ENCODE data around the gene CYLD.

The CYLD gene

GRCh38 chr16:50826797-50827316 is 85.0 kb downstream of the CYLD start:
- no peak for TF ChIP-seq JUND (IDR thresholded peaks at IDR 0.05; ENCODE audit: low read depth)
- in situ Hi-C loops (cut with HindIII; ENCODE audit: low pct_unique_long_range_greater_than_20kb, low sequenced_read_pairs) = no loop called here
- DNase-seq (ENCODE audit: low read depth in 1 of 2, low spot score in 1 of 2) = no peak

- in situ Hi-C loops (cut with HindIII; ENCODE audit: low pct_unique_long_range_greater_than_20kb, low sequenced_read_pairs) = no loop called here
- no peak for DNase-seq (ENCODE audit: low read depth in 1 of 2, low spot score in 1 of 2)
- TF ChIP-seq JUND (IDR thresholded peaks at IDR 0.05; ENCODE audit: low read depth) = no peak
Observed at GRCh38 chr16:50828164-50828702, 86.3 kb downstream of the CYLD start.

GRCh38 chr16:50830698-50831097 is 88.8 kb downstream of the CYLD start:
- DNase-seq (ENCODE audit: low read depth in 1 of 2, low spot score in 1 of 2) = no peak
- TF ChIP-seq JUND (IDR thresholded peaks at IDR 0.05; ENCODE audit: low read depth) = no peak
- in situ Hi-C loops (cut with HindIII; ENCODE audit: low pct_unique_long_range_greater_than_20kb, low sequenced_read_pairs) = no loop called here

GRCh38 chr16:50831751-50832150 is 89.9 kb downstream of the CYLD start:
- in situ Hi-C loops (cut with HindIII; ENCODE audit: low pct_unique_long_range_greater_than_20kb, low sequenced_read_pairs) = no loop called here

GRCh38 chr16:50833929-50834328 is 92.0 kb downstream of the CYLD start:
- in situ Hi-C loops (cut with HindIII; ENCODE audit: low pct_unique_long_range_greater_than_20kb, low sequenced_read_pairs) = no loop called here
- DNase-seq (ENCODE audit: low read depth in 1 of 2, low spot score in 1 of 2) = no peak
- no peak for TF ChIP-seq JUND (IDR thresholded peaks at IDR 0.05; ENCODE audit: low read depth)

More at GRCh38 chr16:50831751-50832150, 89.9 kb downstream of the CYLD start:
- TF ChIP-seq JUND (IDR thresholded peaks at IDR 0.05; ENCODE audit: low read depth) = no peak
- DNase-seq (ENCODE audit: low read depth in 1 of 2, low spot score in 1 of 2) = no peak

GRCh38 chr16:50834701-50835100 is 92.8 kb downstream of the CYLD start:
- TF ChIP-seq JUND (IDR thresholded peaks at IDR 0.05; ENCODE audit: low read depth) = no peak
- DNase-seq (ENCODE audit: low read depth in 1 of 2, low spot score in 1 of 2) = no peak
- in situ Hi-C loops (cut with HindIII; ENCODE audit: low pct_unique_long_range_greater_than_20kb, low sequenced_read_pairs) = no loop called here

- TF ChIP-seq JUND (IDR thresholded peaks at IDR 0.05; ENCODE audit: low read depth) = no peak
- in situ Hi-C loops (cut with HindIII; ENCODE audit: low pct_unique_long_range_greater_than_20kb, low sequenced_read_pairs) = no loop called here
- DNase-seq (ENCODE audit: low read depth in 1 of 2, low spot score in 1 of 2) = no peak
Observed at GRCh38 chr16:50835358-50836060, 93.6 kb downstream of the CYLD start.

- in situ Hi-C loops (cut with HindIII; ENCODE audit: low pct_unique_long_range_greater_than_20kb, low sequenced_read_pairs) = no loop called here
Observed at GRCh38 chr16:50836121-50836621, 94.3 kb downstream of the CYLD start.

GRCh38 chr16:50837324-50837723 is 95.4 kb downstream of the CYLD start:
- TF ChIP-seq JUND (IDR thresholded peaks at IDR 0.05; ENCODE audit: low read depth) = no peak
- in situ Hi-C loops (cut with HindIII; ENCODE audit: low pct_unique_long_range_greater_than_20kb, low sequenced_read_pairs) = no loop called here
- no peak for DNase-seq (ENCODE audit: low read depth in 1 of 2, low spot score in 1 of 2)

More at GRCh38 chr16:50836121-50836621, 94.3 kb downstream of the CYLD start:
- TF ChIP-seq JUND (IDR thresholded peaks at IDR 0.05; ENCODE audit: low read depth) = no peak
- no peak for DNase-seq (ENCODE audit: low read depth in 1 of 2, low spot score in 1 of 2)

- no peak for DNase-seq (ENCODE audit: low read depth in 1 of 2, low spot score in 1 of 2)
- in situ Hi-C loops (cut with HindIII; ENCODE audit: low pct_unique_long_range_greater_than_20kb, low sequenced_read_pairs) = no loop called here
- no peak for TF ChIP-seq JUND (IDR thresholded peaks at IDR 0.05; ENCODE audit: low read depth)
Observed at GRCh38 chr16:50838165-50838564, 96.3 kb downstream of the CYLD start.

GRCh38 chr16:50838885-50839284 is 97.0 kb downstream of the CYLD start:
- no peak for TF ChIP-seq JUND (IDR thresholded peaks at IDR 0.05; ENCODE audit: low read depth)
- DNase-seq (ENCODE audit: low read depth in 1 of 2, low spot score in 1 of 2) = no peak
- in situ Hi-C loops (cut with HindIII; ENCODE audit: low pct_unique_long_range_greater_than_20kb, low sequenced_read_pairs) = no loop called here

GRCh38 chr16:50839356-50839755 is 97.5 kb downstream of the CYLD start:
- in situ Hi-C loops (cut with HindIII; ENCODE audit: low pct_unique_long_range_greater_than_20kb, low sequenced_read_pairs) = no loop called here
- no peak for DNase-seq (ENCODE audit: low read depth in 1 of 2, low spot score in 1 of 2)
- TF ChIP-seq JUND (IDR thresholded peaks at IDR 0.05; ENCODE audit: low read depth) = no peak

- in situ Hi-C loops (cut with HindIII; ENCODE audit: low pct_unique_long_range_greater_than_20kb, low sequenced_read_pairs) = no loop called here
- TF ChIP-seq JUND (IDR thresholded peaks at IDR 0.05; ENCODE audit: low read depth) = no peak
- no peak for DNase-seq (ENCODE audit: low read depth in 1 of 2, low spot score in 1 of 2)
Observed at GRCh38 chr16:50839920-50840729, 98.2 kb downstream of the CYLD start.

All from T47D (cell line).